ENCODE results near the gene WDR90. TPM values are rescaled to one million over a fixed set of nuclear protein-coding genes. Genes with fewer than 3 reads are reported as not detected.

Gene WDR90
- total and polyA plus RNA-seq, 2 of the 13 experiments (the other 11 are each of a cell fraction or from before 2014, with no cell fraction given) = 14.9 to 28.9 TPM

DNA sequence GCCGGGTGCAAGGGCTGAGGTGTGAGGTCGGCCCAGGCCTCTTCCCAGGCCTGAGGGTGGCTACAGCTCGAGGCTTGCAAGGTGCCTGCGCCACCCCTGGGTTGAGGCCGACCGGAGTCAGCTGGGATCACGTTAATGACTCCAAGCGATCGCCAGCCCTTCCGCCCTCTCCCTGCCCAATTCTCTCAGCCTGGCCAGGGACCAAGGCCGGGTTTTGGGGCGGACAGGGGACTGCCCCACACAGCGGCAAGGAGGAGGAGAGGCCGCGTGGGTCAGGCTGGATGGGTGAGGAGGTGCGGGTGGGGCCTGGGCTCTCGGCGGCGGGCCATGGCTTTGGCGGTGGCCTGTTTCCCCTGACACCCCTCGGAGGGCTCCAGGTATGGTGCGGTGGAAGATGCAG is 44.2 kb downstream of the WDR90 start (continued):
- TF ChIP-seq, protein P1, sequence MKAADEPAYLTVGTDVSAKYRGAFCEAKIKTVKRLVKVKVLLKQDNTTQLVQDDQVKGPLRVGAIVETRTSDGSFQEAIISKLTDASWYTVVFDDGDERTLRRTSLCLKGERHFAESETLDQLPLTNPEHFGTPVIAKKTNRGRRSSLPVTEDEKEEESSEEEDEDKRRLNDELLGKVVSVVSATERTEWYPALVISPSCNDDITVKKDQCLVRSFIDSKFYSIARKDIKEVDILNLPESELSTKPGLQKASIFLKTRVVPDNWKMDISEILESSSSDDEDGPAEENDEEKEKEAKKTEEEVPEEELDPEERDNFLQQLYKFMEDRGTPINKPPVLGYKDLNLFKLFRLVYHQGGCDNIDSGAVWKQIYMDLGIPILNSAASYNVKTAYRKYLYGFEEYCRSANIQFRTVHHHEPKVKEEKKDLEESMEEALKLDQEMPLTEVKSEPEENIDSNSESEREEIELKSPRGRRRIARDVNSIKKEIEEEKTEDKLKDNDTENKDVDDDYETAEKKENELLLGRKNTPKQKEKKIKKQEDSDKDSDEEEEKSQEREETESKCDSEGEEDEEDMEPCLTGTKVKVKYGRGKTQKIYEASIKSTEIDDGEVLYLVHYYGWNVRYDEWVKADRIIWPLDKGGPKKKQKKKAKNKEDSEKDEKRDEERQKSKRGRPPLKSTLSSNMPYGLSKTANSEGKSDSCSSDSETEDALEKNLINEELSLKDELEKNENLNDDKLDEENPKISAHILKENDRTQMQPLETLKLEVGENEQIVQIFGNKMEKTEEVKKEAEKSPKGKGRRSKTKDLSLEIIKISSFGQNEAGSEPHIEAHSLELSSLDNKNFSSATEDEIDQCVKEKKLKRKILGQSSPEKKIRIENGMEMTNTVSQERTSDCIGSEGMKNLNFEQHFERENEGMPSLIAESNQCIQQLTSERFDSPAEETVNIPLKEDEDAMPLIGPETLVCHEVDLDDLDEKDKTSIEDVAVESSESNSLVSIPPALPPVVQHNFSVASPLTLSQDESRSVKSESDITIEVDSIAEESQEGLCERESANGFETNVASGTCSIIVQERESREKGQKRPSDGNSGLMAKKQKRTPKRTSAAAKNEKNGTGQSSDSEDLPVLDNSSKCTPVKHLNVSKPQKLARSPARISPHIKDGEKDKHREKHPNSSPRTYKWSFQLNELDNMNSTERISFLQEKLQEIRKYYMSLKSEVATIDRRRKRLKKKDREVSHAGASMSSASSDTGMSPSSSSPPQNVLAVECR (CRISPR knock-in tag; IDR thresholded peaks at IDR 0.05; ENCODE audit: borderline replicate concordance) = no peak
- TF ChIP-seq TOE1 (CRISPR knock-in tag; IDR thresholded peaks at IDR 0.05) = no peak
- TF ChIP-seq GATAD1 (CRISPR knock-in tag; IDR thresholded peaks at IDR 0.05) = no peak
- TF ChIP-seq BRD4 (CRISPR knock-in tag; IDR thresholded peaks at IDR 0.05) = no peak
- TF ChIP-seq ZSCAN25 (CRISPR knock-in tag; IDR thresholded peaks at IDR 0.05) = no peak
- 0 out of 2 replicates have a peak, but pooled peaks have one; percentile 27 for TF ChIP-seq HIC2 (CRISPR knock-in tag; IDR thresholded peaks at IDR 0.05; ENCODE audit: low read depth)
- peak; percentile 35; the same call in 1 of the 2 replicates for TF ChIP-seq RXRA (CRISPR knock-in tag; IDR thresholded peaks at IDR 0.05)
- no peak for TF ChIP-seq ZNF841 (CRISPR knock-in tag; IDR thresholded peaks at IDR 0.05; ENCODE audit: borderline replicate concordance)
- TF ChIP-seq, protein P2, sequence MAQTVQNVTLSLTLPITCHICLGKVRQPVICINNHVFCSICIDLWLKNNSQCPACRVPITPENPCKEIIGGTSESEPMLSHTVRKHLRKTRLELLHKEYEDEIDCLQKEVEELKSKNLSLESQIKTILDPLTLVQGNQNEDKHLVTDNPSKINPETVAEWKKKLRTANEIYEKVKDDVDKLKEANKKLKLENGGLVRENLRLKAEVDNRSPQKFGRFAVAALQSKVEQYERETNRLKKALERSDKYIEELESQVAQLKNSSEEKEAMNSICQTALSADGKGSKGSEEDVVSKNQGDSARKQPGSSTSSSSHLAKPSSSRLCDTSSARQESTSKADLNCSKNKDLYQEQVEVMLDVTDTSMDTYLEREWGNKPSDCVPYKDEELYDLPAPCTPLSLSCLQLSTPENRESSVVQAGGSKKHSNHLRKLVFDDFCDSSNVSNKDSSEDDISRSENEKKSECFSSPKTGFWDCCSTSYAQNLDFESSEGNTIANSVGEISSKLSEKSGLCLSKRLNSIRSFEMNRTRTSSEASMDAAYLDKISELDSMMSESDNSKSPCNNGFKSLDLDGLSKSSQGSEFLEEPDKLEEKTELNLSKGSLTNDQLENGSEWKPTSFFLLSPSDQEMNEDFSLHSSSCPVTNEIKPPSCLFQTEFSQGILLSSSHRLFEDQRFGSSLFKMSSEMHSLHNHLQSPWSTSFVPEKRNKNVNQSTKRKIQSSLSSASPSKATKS (CRISPR knock-in tag; IDR thresholded peaks at IDR 0.05) = no peak
- TF ChIP-seq, protein P3, sequence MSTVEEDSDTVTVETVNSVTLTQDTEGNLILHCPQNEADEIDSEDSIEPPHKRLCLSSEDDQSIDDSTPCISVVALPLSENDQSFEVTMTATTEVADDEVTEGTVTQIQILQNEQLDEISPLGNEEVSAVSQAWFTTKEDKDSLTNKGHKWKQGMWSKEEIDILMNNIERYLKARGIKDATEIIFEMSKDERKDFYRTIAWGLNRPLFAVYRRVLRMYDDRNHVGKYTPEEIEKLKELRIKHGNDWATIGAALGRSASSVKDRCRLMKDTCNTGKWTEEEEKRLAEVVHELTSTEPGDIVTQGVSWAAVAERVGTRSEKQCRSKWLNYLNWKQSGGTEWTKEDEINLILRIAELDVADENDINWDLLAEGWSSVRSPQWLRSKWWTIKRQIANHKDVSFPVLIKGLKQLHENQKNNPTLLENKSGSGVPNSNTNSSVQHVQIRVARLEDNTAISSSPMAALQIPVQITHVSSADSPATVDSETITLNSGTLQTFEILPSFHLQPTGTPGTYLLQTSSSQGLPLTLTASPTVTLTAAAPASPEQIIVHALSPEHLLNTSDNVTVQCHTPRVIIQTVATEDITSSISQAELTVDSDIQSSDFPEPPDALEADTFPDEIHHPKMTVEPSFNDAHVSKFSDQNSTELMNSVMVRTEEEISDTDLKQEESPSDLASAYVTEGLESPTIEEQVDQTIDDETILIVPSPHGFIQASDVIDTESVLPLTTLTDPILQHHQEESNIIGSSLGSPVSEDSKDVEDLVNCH (CRISPR knock-in tag; IDR thresholded peaks at IDR 0.05) = no peak
- TF ChIP-seq, protein P4, sequence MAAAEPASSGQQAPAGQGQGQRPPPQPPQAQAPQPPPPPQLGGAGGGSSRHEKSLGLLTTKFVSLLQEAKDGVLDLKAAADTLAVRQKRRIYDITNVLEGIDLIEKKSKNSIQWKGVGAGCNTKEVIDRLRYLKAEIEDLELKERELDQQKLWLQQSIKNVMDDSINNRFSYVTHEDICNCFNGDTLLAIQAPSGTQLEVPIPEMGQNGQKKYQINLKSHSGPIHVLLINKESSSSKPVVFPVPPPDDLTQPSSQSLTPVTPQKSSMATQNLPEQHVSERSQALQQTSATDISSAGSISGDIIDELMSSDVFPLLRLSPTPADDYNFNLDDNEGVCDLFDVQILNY (CRISPR knock-in tag; conservative IDR thresholded peaks at IDR 0.05) = no peak
- TF ChIP-seq AGO2 (optimal IDR thresholded peaks at IDR 0.05; ENCODE audit: low read depth, low read length) = peak; percentile 55
- no peak for TF ChIP-seq ZSCAN29 (CRISPR knock-in tag; conservative IDR thresholded peaks at IDR 0.05)
- no peak for TF ChIP-seq ZNF263 (CRISPR knock-in tag; IDR thresholded peaks at IDR 0.05)
- TF ChIP-seq, protein P5, sequence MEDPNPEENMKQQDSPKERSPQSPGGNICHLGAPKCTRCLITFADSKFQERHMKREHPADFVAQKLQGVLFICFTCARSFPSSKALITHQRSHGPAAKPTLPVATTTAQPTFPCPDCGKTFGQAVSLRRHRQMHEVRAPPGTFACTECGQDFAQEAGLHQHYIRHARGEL (CRISPR knock-in tag; IDR thresholded peaks at IDR 0.05) = no peak
- TF ChIP-seq, protein P6, sequence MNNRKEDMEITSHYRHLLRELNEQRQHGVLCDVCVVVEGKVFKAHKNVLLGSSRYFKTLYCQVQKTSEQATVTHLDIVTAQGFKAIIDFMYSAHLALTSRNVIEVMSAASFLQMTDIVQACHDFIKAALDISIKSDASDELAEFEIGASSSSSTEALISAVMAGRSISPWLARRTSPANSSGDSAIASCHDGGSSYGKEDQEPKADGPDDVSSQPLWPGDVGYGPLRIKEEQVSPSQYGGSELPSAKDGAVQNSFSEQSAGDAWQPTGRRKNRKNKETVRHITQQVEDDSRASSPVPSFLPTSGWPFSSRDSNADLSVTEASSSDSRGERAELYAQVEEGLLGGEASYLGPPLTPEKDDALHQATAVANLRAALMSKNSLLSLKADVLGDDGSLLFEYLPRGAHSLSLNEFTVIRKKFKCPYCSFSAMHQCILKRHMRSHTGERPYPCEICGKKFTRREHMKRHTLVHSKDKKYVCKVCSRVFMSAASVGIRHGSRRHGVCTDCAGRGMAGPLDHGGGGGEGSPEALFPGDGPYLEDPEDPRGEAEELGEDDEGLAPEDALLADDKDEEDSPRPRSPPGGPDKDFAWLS (CRISPR knock-in tag; IDR thresholded peaks at IDR 0.05; ENCODE audit: borderline replicate concordance) = no peak
